ENCODE data around the gene GOSR2. TPM values are rescaled to one million over a fixed set of nuclear protein-coding genes. Genes with fewer than 3 reads are reported as not detected.

GOSR2 gene
- total RNA-seq, 1 experiment from 2014 or later: 52.9 TPM

DNA sequence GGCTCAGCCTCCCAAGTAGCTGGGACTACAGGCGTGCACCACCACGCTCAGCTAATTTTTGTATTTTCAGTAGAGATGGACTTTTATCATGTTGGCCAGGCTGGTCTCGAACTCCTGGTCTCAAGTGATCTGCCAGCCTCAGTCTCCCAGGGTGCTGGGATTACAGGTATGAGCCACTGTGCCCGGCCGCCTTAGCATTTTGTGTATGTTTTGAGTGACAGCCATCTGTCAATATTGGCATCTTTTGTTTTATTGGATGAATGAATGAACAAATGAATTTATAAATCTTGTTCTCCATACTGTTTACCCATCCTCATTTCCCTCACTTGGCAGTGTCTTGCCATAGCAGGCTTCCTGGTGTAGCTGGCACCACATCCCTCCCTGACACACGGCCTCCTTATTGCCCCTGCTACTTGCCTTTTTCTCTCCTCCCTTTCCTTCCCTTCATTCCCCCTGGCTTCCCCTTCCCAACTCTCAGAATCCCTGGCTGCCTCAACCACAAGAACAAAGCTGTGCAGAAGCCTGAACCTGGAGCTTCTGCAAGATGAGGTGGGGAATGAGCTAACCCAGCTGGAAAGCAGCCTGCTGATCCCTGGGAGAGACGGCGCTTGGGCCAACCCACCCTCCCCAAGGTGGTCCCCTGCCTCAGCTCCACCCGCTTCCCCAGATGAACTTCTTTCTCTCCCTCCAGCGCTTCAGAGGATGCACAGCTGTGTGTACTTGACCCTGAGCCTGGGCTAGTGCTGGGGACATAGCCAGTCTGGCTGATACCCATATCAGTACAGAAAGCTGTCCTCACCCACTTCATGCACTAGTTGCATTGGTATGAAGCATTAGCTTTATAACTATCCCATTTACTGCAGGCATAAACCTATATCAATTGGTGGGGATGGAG lies 37.3 kb upstream of the GOSR2 start:
- no peak for DNase-seq (ENCODE audit: low read depth, low spot score)
- BruUV-seq (replicated peaks): no TSS peak
- no peak for ATAC-seq
- Histone ChIP-seq H3K4me2 (ENCODE audit: low read length) (no peak overlapping the region), H3K4me3 (replicated peaks in 1 of 2; ENCODE audit: low read depth in 1 of 2, low read length in 2 of 2) (no peak overlapping the region), H3K9me3 (ENCODE audit: control insufficient read depth in 1 of 2, insufficient read depth in 1 of 2, low read depth in 1 of 2, low read length in 2 of 2) (no peaks in the 10 kb centered on the region), H3K9me2 (ENCODE audit: insufficient read depth) (no peaks in the 10 kb centered on the region), H3K4me1 (ENCODE audit: control insufficient read depth in 1 of 2, insufficient read depth in 2 of 2, low read length in 2 of 2) (no peaks in the 10 kb centered on the region), H3K36me3 (ENCODE audit: control insufficient read depth in 1 of 2, insufficient read depth in 2 of 2, low read length in 2 of 2) (no peaks in the 10 kb centered on the region), H2AFZ (ENCODE audit: low read depth, low read length, poor library complexity, severe bottlenecking) (no peak overlapping the region), H3K9ac (ENCODE audit: low read length) (no peak overlapping the region), H4K20me1 (ENCODE audit: insufficient read depth) (no peaks in the 10 kb centered on the region), H3K27ac (ENCODE audit: low read depth, low read length) (no peak overlapping the region), H3K79me2 (ENCODE audit: insufficient read depth, low read length) (no peaks in the 10 kb centered on the region), H3K27me3 (ENCODE audit: insufficient read depth, low read length) (peaks cover 10% of the 10 kb centered on the region; the same call in 1 of the 2 replicates)
- ChIA-PET POLR2A (no interaction called here), RAD21 (ENCODE audit: low non-redundant PET in 1 of 2, low total read pairs in 2 of 2, uncharacterized antibody in 2 of 2, unreplicated experiment in 2 of 2) (no interaction called here), CTCF (interaction anchor here (2.5 kb wide), 1 partner anchor 9 kb away, joined by 10 read pairs; no protein-coding TSS in a partner anchor)
- intact Hi-C loops (cut with micrococcal nuclease): no loop called here
- TF ChIP-seq EZH2 (IDR thresholded peaks at IDR 0.05) (no peak), YY1 (IDR thresholded peaks at IDR 0.05; ENCODE audit: extremely low read depth, insufficient replicate concordance, low read depth, low read length) (no peak), POLR2A (IDR thresholded peaks at IDR 0.05; ENCODE audit: borderline replicate concordance, extremely low read depth, insufficient read depth, insufficient read length) (no peak), RAD21 (IDR thresholded peaks at IDR 0.05; ENCODE audit: low read depth) (no peak), SP1 (IDR thresholded peaks at IDR 0.05; ENCODE audit: low read depth) (no peak), POLR2AphosphoS5 (IDR thresholded peaks at IDR 0.05; ENCODE audit: low read depth, low read length) (no peak), JUND (IDR thresholded peaks at IDR 0.05) (no peak), CEBPB (IDR thresholded peaks at IDR 0.05; ENCODE audit: low read depth) (no peak), FOSL1 (IDR thresholded peaks at IDR 0.05; ENCODE audit: low read depth) (no peak), CBX3 (IDR thresholded peaks at IDR 0.05; ENCODE audit: low read depth) (no peak), SIN3A (IDR thresholded peaks at IDR 0.05; ENCODE audit: low read depth) (no peak), EGR1 (IDR thresholded peaks at IDR 0.05; ENCODE audit: low read depth) (no peak), ELF1 (IDR thresholded peaks at IDR 0.05; ENCODE audit: borderline replicate concordance, low read depth) (no peak), REST (IDR thresholded peaks at IDR 0.05; ENCODE audit: low read depth) (no peak), SRF (IDR thresholded peaks at IDR 0.05; ENCODE audit: low read depth) (no peak), ZFX (IDR thresholded peaks at IDR 0.05) (no peak), EZH2phosphoT487 (IDR thresholded peaks at IDR 0.05; ENCODE audit: borderline replicate concordance) (no peak)
- TF ChIP-seq, protein P1, sequence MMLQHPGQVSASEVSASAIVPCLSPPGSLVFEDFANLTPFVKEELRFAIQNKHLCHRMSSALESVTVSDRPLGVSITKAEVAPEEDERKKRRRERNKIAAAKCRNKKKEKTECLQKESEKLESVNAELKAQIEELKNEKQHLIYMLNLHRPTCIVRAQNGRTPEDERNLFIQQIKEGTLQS (IDR thresholded peaks at IDR 0.05): no peak
- TF ChIP-seq, protein P2, sequence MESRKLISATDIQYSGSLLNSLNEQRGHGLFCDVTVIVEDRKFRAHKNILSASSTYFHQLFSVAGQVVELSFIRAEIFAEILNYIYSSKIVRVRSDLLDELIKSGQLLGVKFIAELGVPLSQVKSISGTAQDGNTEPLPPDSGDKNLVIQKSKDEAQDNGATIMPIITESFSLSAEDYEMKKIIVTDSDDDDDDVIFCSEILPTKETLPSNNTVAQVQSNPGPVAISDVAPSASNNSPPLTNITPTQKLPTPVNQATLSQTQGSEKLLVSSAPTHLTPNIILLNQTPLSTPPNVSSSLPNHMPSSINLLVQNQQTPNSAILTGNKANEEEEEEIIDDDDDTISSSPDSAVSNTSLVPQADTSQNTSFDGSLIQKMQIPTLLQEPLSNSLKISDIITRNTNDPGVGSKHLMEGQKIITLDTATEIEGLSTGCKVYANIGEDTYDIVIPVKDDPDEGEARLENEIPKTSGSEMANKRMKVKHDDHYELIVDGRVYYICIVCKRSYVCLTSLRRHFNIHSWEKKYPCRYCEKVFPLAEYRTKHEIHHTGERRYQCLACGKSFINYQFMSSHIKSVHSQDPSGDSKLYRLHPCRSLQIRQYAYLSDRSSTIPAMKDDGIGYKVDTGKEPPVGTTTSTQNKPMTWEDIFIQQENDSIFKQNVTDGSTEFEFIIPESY (IDR thresholded peaks at IDR 0.05; ENCODE audit: extremely low read depth, insufficient replicate concordance, low read length): no peak
- TF ChIP-seq, protein P3, sequence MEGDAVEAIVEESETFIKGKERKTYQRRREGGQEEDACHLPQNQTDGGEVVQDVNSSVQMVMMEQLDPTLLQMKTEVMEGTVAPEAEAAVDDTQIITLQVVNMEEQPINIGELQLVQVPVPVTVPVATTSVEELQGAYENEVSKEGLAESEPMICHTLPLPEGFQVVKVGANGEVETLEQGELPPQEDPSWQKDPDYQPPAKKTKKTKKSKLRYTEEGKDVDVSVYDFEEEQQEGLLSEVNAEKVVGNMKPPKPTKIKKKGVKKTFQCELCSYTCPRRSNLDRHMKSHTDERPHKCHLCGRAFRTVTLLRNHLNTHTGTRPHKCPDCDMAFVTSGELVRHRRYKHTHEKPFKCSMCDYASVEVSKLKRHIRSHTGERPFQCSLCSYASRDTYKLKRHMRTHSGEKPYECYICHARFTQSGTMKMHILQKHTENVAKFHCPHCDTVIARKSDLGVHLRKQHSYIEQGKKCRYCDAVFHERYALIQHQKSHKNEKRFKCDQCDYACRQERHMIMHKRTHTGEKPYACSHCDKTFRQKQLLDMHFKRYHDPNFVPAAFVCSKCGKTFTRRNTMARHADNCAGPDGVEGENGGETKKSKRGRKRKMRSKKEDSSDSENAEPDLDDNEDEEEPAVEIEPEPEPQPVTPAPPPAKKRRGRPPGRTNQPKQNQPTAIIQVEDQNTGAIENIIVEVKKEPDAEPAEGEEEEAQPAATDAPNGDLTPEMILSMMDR (IDR thresholded peaks at IDR 0.05 in 2 of 3, conservative IDR thresholded peaks at IDR 0.05 in 1 of 3; ENCODE audit: borderline replicate concordance in 1 of 3, insufficient read depth in 1 of 3, low read depth in 2 of 3, low read length in 2 of 3): no peak

Data from HCT116 (cell line).